IgD-negative memory B cell (primary cell): ENCODE results near the gene PRAMEF26. TPM values are rescaled to one million over a fixed set of nuclear protein-coding genes. Genes with fewer than 3 reads are reported as not detected.
"Not testable (repeated sequence)": the region's sequence is repeated elsewhere in the genome, so short reads cannot be mapped to it uniquely, and the experiment has no call there.

Experiments
- H3K27ac Mint-ChIP-seq, 3 donors: one replicate each; pipeline ENCODE4 v1.8.0; 2020 to 2022; ENCODE audit warnings: mild to moderate bottlenecking in 3 of 3, mixed read lengths in 3 of 3, moderate library complexity in 1 of 3
- H3K27me3 Mint-ChIP-seq: one replicate; pipeline ENCODE4 v1.8.0; 2021; ENCODE audit warnings: mixed read lengths
- H3K36me3 Mint-ChIP-seq: one replicate; pipeline ENCODE4 v1.8.0; 2020; ENCODE audit warnings: mild to moderate bottlenecking, mixed read lengths
- H3K4me1 Mint-ChIP-seq, 3 donors: one replicate each; pipeline ENCODE4 v1.8.0; 2020 to 2022; ENCODE audit warnings: mixed read lengths in 3 of 3, mild to moderate bottlenecking in 1 of 3
- H3K4me3 Mint-ChIP-seq, 4 donors: one replicate each; pipeline ENCODE4 v1.8.0; 2020 to 2022; ENCODE audit warnings: mild to moderate bottlenecking in 4 of 4, mixed read lengths in 4 of 4, moderate library complexity in 3 of 4
- H3K9me3 Mint-ChIP-seq, 3 donors: one replicate each; pipeline ENCODE4 v1.8.0; 2020 to 2021; ENCODE audit warnings: mixed read lengths in 3 of 3, mild to moderate bottlenecking in 1 of 3
- polyA plus RNA-seq: library from polyadenylated mRNA; unstranded; fragments of 300-500 nt; fragmentation: Illumina TruSeq; gene quantifications from one replicate; pipeline ENCODE4 v1.2.3, GENCODE V29; 2021

PRAMEF26 gene
- polyA plus RNA-seq, result not detected

DNA sequence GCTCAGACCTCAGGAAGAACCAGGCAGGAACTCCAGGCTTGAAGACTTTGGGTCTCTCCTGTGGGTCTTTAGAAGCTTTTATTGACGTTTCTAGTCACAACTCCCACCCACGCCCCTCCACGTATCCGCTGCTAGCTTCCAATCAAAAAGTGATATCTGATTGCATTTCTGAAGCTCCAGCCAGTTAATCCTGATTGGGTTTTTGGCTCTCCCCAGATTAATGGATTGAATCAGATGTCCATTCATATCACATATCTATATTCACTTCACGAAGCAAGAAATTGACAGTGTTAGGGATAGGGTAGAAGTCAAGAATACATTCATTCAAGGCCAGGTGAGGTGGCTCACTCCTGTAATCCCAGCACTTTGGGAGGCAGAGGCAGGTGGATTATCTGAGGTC is at the start of gene PRAMEF26:
Gene PRAMEF26, minus strand, starts transcription at position 101 of the 400 bp plus-strand sequence. CDS start 2,914 bp downstream, outside the sequence.
- not testable (repeated sequence) for H3K27me3 Mint-ChIP-seq, H3K36me3 Mint-ChIP-seq, H3K27ac Mint-ChIP-seq, H3K4me1 Mint-ChIP-seq, H3K9me3 Mint-ChIP-seq, H3K4me3 Mint-ChIP-seq

DNA sequence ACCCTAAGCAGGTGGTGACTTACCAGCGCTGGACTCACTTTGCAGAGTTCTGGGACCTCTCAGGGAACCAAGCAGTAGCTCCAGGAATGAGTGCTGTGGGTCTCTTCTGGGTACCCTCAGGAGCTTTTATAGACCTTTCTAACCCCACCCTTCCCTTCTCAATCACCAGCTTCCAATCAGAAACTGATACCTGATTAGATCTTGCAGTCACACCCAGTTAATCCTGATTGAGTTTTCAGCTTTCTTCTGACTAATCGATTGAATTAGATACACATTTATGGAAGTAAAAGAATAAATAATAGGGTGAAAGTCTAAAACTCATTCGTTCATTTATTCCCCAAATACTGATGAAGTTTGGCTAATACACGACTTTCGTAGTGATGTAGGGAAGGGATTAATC is 45.5 kb upstream of the PRAMEF26 start, which contains the start of gene PRAMEF13:
Gene PRAMEF13, minus strand, starts transcription at position 101 of the 400 bp plus-strand sequence. CDS start 1,820 bp downstream, outside the sequence.
- not testable (repeated sequence) for H3K9me3 Mint-ChIP-seq, H3K36me3 Mint-ChIP-seq, H3K27ac Mint-ChIP-seq, H3K4me1 Mint-ChIP-seq, H3K27me3 Mint-ChIP-seq, H3K4me3 Mint-ChIP-seq

DNA sequence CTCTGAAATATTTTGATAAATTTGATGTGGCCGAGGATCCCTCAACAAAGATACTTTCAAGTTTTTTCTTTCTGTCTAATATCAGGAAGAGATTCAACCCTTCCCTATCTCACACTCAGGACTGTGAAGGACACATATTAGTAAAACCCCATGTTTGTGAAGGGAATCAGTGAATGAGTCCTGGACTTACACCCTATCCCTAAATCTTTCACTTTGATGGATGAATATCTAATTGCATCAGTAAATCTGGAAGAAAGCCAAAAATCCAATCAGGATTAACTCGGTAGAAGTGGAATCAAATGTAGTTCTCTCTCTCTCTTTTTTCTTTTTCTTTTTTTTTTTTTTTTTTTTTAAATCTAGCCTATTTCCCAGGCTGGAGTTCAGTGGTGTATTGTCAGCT is 15.7 kb upstream of the PRAMEF26 start, which contains the start of gene PRAMEF9:
Gene PRAMEF9, plus strand, starts transcription at position 301 of the 400 bp plus-strand sequence. CDS start 3,433 bp downstream, outside the sequence.
- H3K27ac Mint-ChIP-seq, H3K4me3 Mint-ChIP-seq, H3K9me3 Mint-ChIP-seq, H3K36me3 Mint-ChIP-seq, H3K27me3 Mint-ChIP-seq, H3K4me1 Mint-ChIP-seq: not testable (repeated sequence)

DNA sequence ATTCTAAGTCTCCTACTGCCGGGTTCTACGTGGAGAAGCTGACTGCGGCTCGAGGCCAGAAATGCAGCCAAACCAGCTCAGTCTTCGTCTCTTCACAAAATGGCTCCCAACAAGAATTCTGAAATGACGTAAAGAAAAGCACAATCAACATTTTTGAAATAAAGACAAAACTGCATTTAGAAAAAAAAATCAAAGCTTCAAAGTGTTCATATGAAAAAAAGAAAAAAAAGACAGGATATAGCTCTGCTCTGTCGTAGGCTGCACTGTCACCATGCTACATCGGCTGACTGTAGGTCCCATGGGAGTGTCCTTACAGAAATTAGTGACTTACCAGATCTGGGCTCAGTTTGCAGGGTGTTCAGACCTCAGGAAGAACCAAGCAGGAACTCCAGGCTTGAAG is 9.7 kb upstream of the PRAMEF26 start, which contains the start of gene HNRNPCL4:
Gene HNRNPCL4, minus strand, starts transcription at position 101 of the 400 bp plus-strand sequence. CDS start 164 bp downstream, outside the sequence.
- H3K9me3 Mint-ChIP-seq, H3K36me3 Mint-ChIP-seq, H3K4me3 Mint-ChIP-seq, H3K27ac Mint-ChIP-seq, H3K4me1 Mint-ChIP-seq, H3K27me3 Mint-ChIP-seq: not testable (repeated sequence)

DNA sequence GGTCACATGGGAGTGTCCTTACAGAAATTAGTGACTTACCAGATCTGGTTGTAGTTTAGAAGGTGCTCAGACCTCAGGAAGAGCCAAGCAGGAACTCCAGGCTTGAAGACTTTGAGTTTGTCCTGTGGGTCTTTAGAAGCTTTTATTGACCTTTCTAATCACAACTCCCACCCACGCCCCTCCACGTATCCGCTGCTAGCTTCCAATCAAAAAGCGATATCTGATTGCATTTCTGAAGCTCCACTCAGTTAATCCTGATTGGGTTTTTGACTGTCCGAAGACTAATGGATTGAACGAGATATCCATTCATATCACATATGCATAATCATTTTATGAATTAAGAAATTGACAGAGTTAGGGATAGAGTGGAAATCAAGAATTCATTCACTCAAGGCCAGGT is 39.1 kb downstream of the PRAMEF26 start, which contains the start of gene HNRNPCL2:
Gene HNRNPCL2, minus strand, starts transcription at position 101 of the 400 bp plus-strand sequence. CDS start 454 bp downstream, outside the sequence.
- not testable (repeated sequence) for H3K27me3 Mint-ChIP-seq, H3K27ac Mint-ChIP-seq, H3K36me3 Mint-ChIP-seq, H3K9me3 Mint-ChIP-seq, H3K4me3 Mint-ChIP-seq, H3K4me1 Mint-ChIP-seq

Other genes starting within 250 kb of the PRAMEF26 start
- not detected for gene PRAMEF7, start 239.4 kb downstream of the PRAMEF26 start, polyA plus RNA-seq
- not detected for gene PRAMEF6, start 208.4 kb downstream of the PRAMEF26 start, polyA plus RNA-seq
- gene PRAMEF27, start 99.4 kb downstream of the PRAMEF26 start, polyA plus RNA-seq, result not detected
- gene HNRNPCL3, start 95.2 kb downstream of the PRAMEF26 start, polyA plus RNA-seq, result not detected
- gene PRAMEF25, start 85.2 kb downstream of the PRAMEF26 start, polyA plus RNA-seq, result not detected
- gene HNRNPCL2, start 39.2 kb downstream of the PRAMEF26 start, polyA plus RNA-seq, result not detected
- not detected for gene HNRNPCL4, start 9.6 kb upstream of the PRAMEF26 start, polyA plus RNA-seq
- gene PRAMEF9, start 15.8 kb upstream of the PRAMEF26 start, polyA plus RNA-seq, result not detected
- not detected for gene PRAMEF13, start 45.4 kb upstream of the PRAMEF26 start, polyA plus RNA-seq
- not detected for gene PRAMEF18, start 70.1 kb upstream of the PRAMEF26 start, polyA plus RNA-seq
- not detected for gene PRAMEF5, start 98.2 kb upstream of the PRAMEF26 start, polyA plus RNA-seq
- gene PRAMEF8, start 129.1 kb upstream of the PRAMEF26 start, polyA plus RNA-seq, result not detected
- gene PRAMEF33, start 147.5 kb upstream of the PRAMEF26 start, polyA plus RNA-seq, result not detected
- gene PRAMEF15, start 159.6 kb upstream of the PRAMEF26 start, polyA plus RNA-seq, result not detected
- not detected for gene PRAMEF14, start 191.1 kb upstream of the PRAMEF26 start, polyA plus RNA-seq
- gene PRAMEF19, start 215.9 kb upstream of the PRAMEF26 start, polyA plus RNA-seq, result not detected
- gene PRAMEF17, start 233.6 kb upstream of the PRAMEF26 start, polyA plus RNA-seq, result not detected